Measurements from ENCODE around the gene RGP1. TPM values are rescaled to one million over a fixed set of nuclear protein-coding genes. Genes with fewer than 3 reads are reported as not detected.

RGP1 gene
- polyA plus RNA-seq, 1 of the 3 experiments (the other 2 are of a cell fraction), result 16.1 TPM

DNA sequence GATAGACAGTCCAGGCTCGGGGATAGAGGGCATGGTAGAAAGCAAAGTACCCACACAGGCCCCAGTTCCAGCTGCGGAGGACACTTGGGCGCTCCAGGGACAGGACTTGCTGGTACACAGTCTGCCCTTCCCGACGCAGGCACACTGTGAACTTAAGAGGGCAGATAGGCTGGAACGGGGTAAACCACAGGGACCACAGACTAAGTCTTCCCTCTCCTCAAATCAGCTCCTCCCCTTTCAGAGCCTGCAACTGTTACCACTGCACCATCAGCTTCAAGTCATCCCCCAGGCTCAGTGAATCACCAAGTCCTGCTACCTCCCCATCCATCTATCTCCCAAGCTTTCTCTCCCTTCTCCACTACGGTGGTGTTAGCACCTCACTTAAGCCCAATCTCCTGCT is 7.3 kb upstream of the RGP1 start (continued):
- no peak for TF ChIP-seq TEAD4 (IDR thresholded peaks at IDR 0.05; ENCODE audit: borderline replicate concordance, insufficient read depth)

DNA sequence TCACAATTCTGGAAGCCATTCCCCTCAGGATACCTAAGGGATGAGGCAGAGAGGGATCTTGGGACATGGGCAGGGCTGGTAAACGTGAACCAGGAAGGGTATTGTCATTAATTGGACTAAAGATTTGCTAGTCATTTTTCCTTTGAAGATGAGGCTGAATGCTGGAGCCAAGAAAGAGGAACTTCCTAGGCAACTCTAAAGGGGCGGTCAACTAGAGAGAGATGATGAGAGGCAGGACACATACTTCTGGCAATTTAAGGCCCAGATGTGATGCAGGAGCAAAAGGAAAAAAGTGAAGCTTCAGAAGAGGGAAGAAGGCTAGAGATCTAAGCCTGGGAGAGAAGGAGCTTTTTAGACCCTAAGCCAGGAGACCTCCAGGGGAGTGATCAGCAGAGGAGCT is 5.6 kb upstream of the RGP1 start:
- Histone ChIP-seq H3K9me3 (no peaks in the 10 kb centered on the region), H4K20me1 (ENCODE audit: insufficient read depth) (peaks cover 31% of the 10 kb centered on the region), H3K9ac (no peak overlapping the region), H3K4me1 (ENCODE audit: control insufficient read depth in 1 of 2, insufficient read depth in 2 of 2, low read depth in 1 of 2, low read length in 1 of 2) (peaks cover 12 to 21% of the 10 kb centered on the region in 2 experiments; a peak in 2 of 4 replicates), H3K27ac (ENCODE audit: low read depth in 2 of 2, low read length in 1 of 2) (no peak overlapping the region), H3K36me3 (replicated peaks in 1 of 2; ENCODE audit: control insufficient read depth in 1 of 2, insufficient read depth in 2 of 2, low read length in 1 of 2) (peaks cover 49 to 59% of the 10 kb centered on the region in 2 experiments), H3K4me3 (ENCODE audit: low read depth in 2 of 2, low read length in 1 of 2) (no peak overlapping the region), H3K9me2 (no peaks in the 10 kb centered on the region), H3K27me3 (ENCODE audit: insufficient read depth) (no peaks in the 10 kb centered on the region), H2AFZ (ENCODE audit: low read depth) (no peak overlapping the region), H3K79me2 (ENCODE audit: insufficient read depth) (peaks cover 72% of the 10 kb centered on the region), H3K4me2 (no peak overlapping the region), H3F3A (replicated peaks; ENCODE audit: insufficient read depth) (peaks cover 10% of the 10 kb centered on the region)
- ChIA-PET POLR2A (interaction anchor here (1.0 kb wide), 1 partner anchor 11 kb away, joined by 4 read pairs; the partner anchor contains the start of genes CREB3 and TLN1), CTCF (interaction anchor here (1.2 to 6.8 kb wide), 2 partner anchors 6 to 17 kb away, joined by 3 to 88 read pairs; no protein-coding TSS in a partner anchor)
- no peak for DNase-seq
- TF ChIP-seq, protein P1, sequence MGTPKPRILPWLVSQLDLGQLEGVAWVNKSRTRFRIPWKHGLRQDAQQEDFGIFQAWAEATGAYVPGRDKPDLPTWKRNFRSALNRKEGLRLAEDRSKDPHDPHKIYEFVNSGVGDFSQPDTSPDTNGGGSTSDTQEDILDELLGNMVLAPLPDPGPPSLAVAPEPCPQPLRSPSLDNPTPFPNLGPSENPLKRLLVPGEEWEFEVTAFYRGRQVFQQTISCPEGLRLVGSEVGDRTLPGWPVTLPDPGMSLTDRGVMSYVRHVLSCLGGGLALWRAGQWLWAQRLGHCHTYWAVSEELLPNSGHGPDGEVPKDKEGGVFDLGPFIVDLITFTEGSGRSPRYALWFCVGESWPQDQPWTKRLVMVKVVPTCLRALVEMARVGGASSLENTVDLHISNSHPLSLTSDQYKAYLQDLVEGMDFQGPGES (IDR thresholded peaks at IDR 0.05; ENCODE audit: low read depth, low read length), result no peak
- TF ChIP-seq RAD21 (IDR thresholded peaks at IDR 0.05; ENCODE audit: low read length) (no peak), NFIC (IDR thresholded peaks at IDR 0.05; ENCODE audit: borderline replicate concordance) (no peak), EZH2phosphoT487 (IDR thresholded peaks at IDR 0.05; ENCODE audit: borderline replicate concordance, low read depth) (no peak), YY1 (IDR thresholded peaks at IDR 0.05; ENCODE audit: low read depth) (no peak), TAF1 (IDR thresholded peaks at IDR 0.05; ENCODE audit: borderline replicate concordance, low read depth, low read length) (no peak), NRF1 (IDR thresholded peaks at IDR 0.05; ENCODE audit: low read depth, low read length) (no peak), MXI1 (IDR thresholded peaks at IDR 0.05; ENCODE audit: low read depth, low read length) (no peak), RFX5 (IDR thresholded peaks at IDR 0.05; ENCODE audit: low read length) (no peak), RCOR1 (IDR thresholded peaks at IDR 0.05; ENCODE audit: low read length) (no peak), TCF12 (IDR thresholded peaks at IDR 0.05) (no peak), SMC3 (IDR thresholded peaks at IDR 0.05; ENCODE audit: low read depth, low read length) (no peak), POLR2AphosphoS5 (IDR thresholded peaks at IDR 0.05; ENCODE audit: low read depth, low read length) (no peak)
- TF ChIP-seq, protein P2, sequence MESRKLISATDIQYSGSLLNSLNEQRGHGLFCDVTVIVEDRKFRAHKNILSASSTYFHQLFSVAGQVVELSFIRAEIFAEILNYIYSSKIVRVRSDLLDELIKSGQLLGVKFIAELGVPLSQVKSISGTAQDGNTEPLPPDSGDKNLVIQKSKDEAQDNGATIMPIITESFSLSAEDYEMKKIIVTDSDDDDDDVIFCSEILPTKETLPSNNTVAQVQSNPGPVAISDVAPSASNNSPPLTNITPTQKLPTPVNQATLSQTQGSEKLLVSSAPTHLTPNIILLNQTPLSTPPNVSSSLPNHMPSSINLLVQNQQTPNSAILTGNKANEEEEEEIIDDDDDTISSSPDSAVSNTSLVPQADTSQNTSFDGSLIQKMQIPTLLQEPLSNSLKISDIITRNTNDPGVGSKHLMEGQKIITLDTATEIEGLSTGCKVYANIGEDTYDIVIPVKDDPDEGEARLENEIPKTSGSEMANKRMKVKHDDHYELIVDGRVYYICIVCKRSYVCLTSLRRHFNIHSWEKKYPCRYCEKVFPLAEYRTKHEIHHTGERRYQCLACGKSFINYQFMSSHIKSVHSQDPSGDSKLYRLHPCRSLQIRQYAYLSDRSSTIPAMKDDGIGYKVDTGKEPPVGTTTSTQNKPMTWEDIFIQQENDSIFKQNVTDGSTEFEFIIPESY (IDR thresholded peaks at IDR 0.05; ENCODE audit: borderline replicate concordance, low read depth), result no peak
- 86% methylated on average over 2 of the region's 2 CpGs for WGBS (ENCODE audit: low lambda C conversion rate)
